ENCODE measurements around the gene DCAF17. TPM values are rescaled to one million over a fixed set of nuclear protein-coding genes. Genes with fewer than 3 reads are reported as not detected.

Gene DCAF17
- total RNA-seq, 2 donors from 2014 or later, result 8.2 to 16.9 TPM

- Histone ChIP-seq H3K9me3 (no peaks in the 10 kb centered on the region), H3K27ac (no peak overlapping the region), H3K4me1 (peaks cover 13% of the 10 kb centered on the region), H3K36me3 (replicated peaks in 1 of 2; ENCODE audit: insufficient read depth in 1 of 2, low read depth in 2 of 2) (no peaks in the 10 kb centered on the region), H3K4me3 (no peak overlapping the region), H3K27me3 (no peaks in the 10 kb centered on the region)
- WGBS, 2 donors, result 91 to 97% methylated on average over 3 of the region's 3 CpGs
- DNase-seq, result no peak
- ATAC-seq, result no peak
- intact Hi-C loops (cut with DNase I), result no loop called here
- TF ChIP-seq CTCF (IDR thresholded peaks at IDR 0.05), result no peak
- TF ChIP-seq POLR2A (IDR thresholded peaks at IDR 0.05), result no peak
Measured at GRCh38 chr2:171400395-171400794, 33.6 kb upstream of the DCAF17 start.

GRCh38 chr2:171401947-171402346, 32.1 kb upstream of the DCAF17 start:
- no peak for DNase-seq
- 91 to 92% methylated on average over 1 of the region's 1 CpG for WGBS, 2 donors

GRCh38 chr2:171402906-171403580, 31.0 kb upstream of the DCAF17 start:
- Histone ChIP-seq H3K36me3 (replicated peaks in 1 of 2; ENCODE audit: insufficient read depth in 1 of 2, low read depth in 2 of 2) (no peaks in the 10 kb centered on the region), H3K27ac (no peak overlapping the region), H3K4me3 (no peak overlapping the region), H3K4me1 (peaks cover 14% of the 10 kb centered on the region), H3K27me3 (no peaks in the 10 kb centered on the region), H3K9me3 (no peaks in the 10 kb centered on the region)
- TF ChIP-seq CTCF (IDR thresholded peaks at IDR 0.05) (no peak), POLR2A (IDR thresholded peaks at IDR 0.05) (no peak)
- DNase-seq, result no peak
- ATAC-seq, result no peak
- WGBS, 2 donors, result 33 to 35% methylated on average over 4 of the region's 4 CpGs
- intact Hi-C loops (cut with DNase I), result no loop called here

More at GRCh38 chr2:171401947-171402346, 32.1 kb upstream of the DCAF17 start:
- no peak overlapping the region for H3K27ac ChIP-seq
- peaks cover 14% of the 10 kb centered on the region for H3K4me1 ChIP-seq
- H3K9me3 ChIP-seq, result no peaks in the 10 kb centered on the region
- intact Hi-C loops (cut with DNase I), result no loop called here
- no peak for ATAC-seq
- H3K27me3 ChIP-seq, result no peaks in the 10 kb centered on the region
- H3K36me3 ChIP-seq (replicated peaks in 1 of 2; ENCODE audit: insufficient read depth in 1 of 2, low read depth in 2 of 2), result no peaks in the 10 kb centered on the region
- no peak for TF ChIP-seq POLR2A (IDR thresholded peaks at IDR 0.05)
- TF ChIP-seq CTCF (IDR thresholded peaks at IDR 0.05), result no peak
- H3K4me3 ChIP-seq, result no peak overlapping the region

GRCh38 chr2:171404261-171404660, 29.8 kb upstream of the DCAF17 start:
- ATAC-seq, result no peak
- Histone ChIP-seq H3K27ac (no peak overlapping the region), H3K36me3 (replicated peaks in 1 of 2; ENCODE audit: insufficient read depth in 1 of 2, low read depth in 2 of 2) (no peaks in the 10 kb centered on the region), H3K4me1 (peaks cover 14% of the 10 kb centered on the region), H3K4me3 (no peak overlapping the region), H3K9me3 (no peaks in the 10 kb centered on the region), H3K27me3 (no peaks in the 10 kb centered on the region)
- DNase-seq, result no peak
- WGBS, 2 donors, result 92 to 94% methylated on average over 5 of the region's 5 CpGs
- TF ChIP-seq CTCF (IDR thresholded peaks at IDR 0.05) (no peak), POLR2A (IDR thresholded peaks at IDR 0.05) (no peak)
- intact Hi-C loops (cut with DNase I), result no loop called here

- H3K27ac ChIP-seq, result no peak overlapping the region
- intact Hi-C loops (cut with DNase I), result no loop called here
- H3K4me3 ChIP-seq, result no peak overlapping the region
- H3K27me3 ChIP-seq, result no peaks in the 10 kb centered on the region
- no peaks in the 10 kb centered on the region for H3K9me3 ChIP-seq
- no peak for ATAC-seq
- 95 to 98% methylated on average over 2 of the region's 2 CpGs for WGBS, 2 donors
- TF ChIP-seq POLR2A (IDR thresholded peaks at IDR 0.05) (no peak), CTCF (IDR thresholded peaks at IDR 0.05) (no peak)
- no peaks in the 10 kb centered on the region for H3K36me3 ChIP-seq (replicated peaks in 1 of 2; ENCODE audit: insufficient read depth in 1 of 2, low read depth in 2 of 2)
- no peak for DNase-seq
- H3K4me1 ChIP-seq, result peaks cover 14% of the 10 kb centered on the region
Measured at GRCh38 chr2:171404719-171405118, 29.3 kb upstream of the DCAF17 start.

Measured in body of pancreas (tissue), 4 donors.